Measurements from ENCODE around the gene TMEM134. TPM values are rescaled to one million over a fixed set of nuclear protein-coding genes. Genes with fewer than 3 reads are reported as not detected.

The TMEM134 gene
- total and polyA plus RNA-seq, 9 of the 15 experiments (the other 6 are each of a cell fraction or from before 2014, with no cell fraction given): 0.63 to 48.4 (median 10.7) TPM

DNA sequence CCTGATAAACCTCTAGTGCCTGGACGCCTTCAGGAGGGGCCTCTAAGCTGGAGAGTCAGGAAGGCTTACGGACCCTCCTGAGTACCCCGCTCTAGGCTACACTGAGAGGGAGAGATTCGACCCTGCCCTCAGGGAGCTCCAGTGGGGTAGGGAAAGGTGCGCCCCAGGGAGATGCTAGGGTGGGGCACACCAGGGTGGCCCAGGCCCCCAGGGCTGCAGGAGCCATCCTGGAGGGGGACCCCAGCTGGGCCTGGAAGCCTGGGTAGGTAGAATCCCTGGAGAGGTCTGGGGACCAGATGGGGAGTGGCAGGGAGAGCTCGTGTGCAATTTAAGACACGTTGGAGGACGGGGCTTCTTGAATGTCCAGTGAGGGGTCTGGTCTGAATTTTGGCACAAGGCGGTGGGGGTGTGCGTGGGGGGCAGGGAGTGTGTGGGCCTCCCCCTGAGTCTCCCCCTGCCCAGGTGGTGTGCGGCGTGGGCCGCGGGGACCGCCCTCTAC lies 48.9 kb downstream of the TMEM134 start:
- FAIRE-seq (peak; percentile 11), DNase-seq (ENCODE audit: extremely low read depth in 1 of 4, low spot score in 3 of 4) (peak in 1 of 4 experiments; percentile 33), ATAC-seq (no peak; the same call in 2 of the 3 replicates)
- Histone ChIP-seq H3K4me1 (replicated peaks in 1 of 2; ENCODE audit: control insufficient read depth in 2 of 2, insufficient read depth in 2 of 2, low read length in 2 of 2) (peaks cover 6 to 72% of the 10 kb centered on the region in 2 experiments), H3K4me2 (ENCODE audit: insufficient read depth, low read length) (peak overlapping the region; percentile 84), H4K20me1 (replicated peaks; ENCODE audit: control insufficient read depth, insufficient read depth, low read length) (no peaks in the 10 kb centered on the region), H3K9ac (ENCODE audit: insufficient read depth in 1 of 2, low read depth in 2 of 2, low read length in 2 of 2) (peak overlapping the region; percentile 73 to 96), H3K4me3 (peak overlapping the region; percentile 62), H3K27ac (ENCODE audit: extremely low read depth, low read depth, low read length) (peak overlapping the region; percentile 94), H3K79me2 (ENCODE audit: control insufficient read depth, insufficient read depth, low read length) (peaks cover 8% of the 10 kb centered on the region; the same call in 1 of the 3 replicates), H2AFZ (ENCODE audit: low read depth, low read length) (peak overlapping the region; percentile 78), H3K36me3 (ENCODE audit: control insufficient read depth, insufficient read depth, low read length) (no peaks in the 10 kb centered on the region), H3K27me3 (ENCODE audit: control insufficient read depth in 2 of 2, insufficient read depth in 2 of 2, low read length in 2 of 2) (no peaks in the 10 kb centered on the region), H3K9me3 (replicated peaks; ENCODE audit: control insufficient read depth, insufficient read depth, low read depth, low read length) (no peaks in the 10 kb centered on the region), H3K9me1 (ENCODE audit: control insufficient read depth, insufficient read depth, low read length) (no peaks in the 10 kb centered on the region)
- TF ChIP-seq KDM5B (IDR thresholded peaks at IDR 0.05; ENCODE audit: insufficient replicate concordance, low read depth, low read length) (peak; percentile 15), POLR2AphosphoS5 (IDR thresholded peaks at IDR 0.05; ENCODE audit: control insufficient read depth, insufficient read depth, low read depth, low read length) (0 out of 2 replicates have a peak, but pooled peaks have one; percentile 6), ZBTB7A (IDR thresholded peaks at IDR 0.05; ENCODE audit: borderline replicate concordance, control insufficient read depth, low read depth, low read length) (peak; percentile 51; the same call in 1 of the 2 replicates), DPF2 (IDR thresholded peaks at IDR 0.05) (peak; percentile 21; the same call in 1 of the 2 replicates), SRSF7 (optimal IDR thresholded peaks at IDR 0.05; ENCODE audit: low read depth, low read length) (no peak), CHCHD3 (CRISPR knock-in tag; IDR thresholded peaks at IDR 0.05) (no peak), EGR1 (conservative IDR thresholded peaks at IDR 0.05) (peak; percentile 69)
- TF ChIP-seq, protein P1, sequence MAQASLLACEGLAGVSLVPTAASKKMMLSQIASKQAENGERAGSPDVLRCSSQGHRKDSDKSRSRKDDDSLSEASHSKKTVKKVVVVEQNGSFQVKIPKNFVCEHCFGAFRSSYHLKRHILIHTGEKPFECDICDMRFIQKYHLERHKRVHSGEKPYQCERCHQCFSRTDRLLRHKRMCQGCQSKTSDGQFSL (CRISPR knock-in tag; IDR thresholded peaks at IDR 0.05): peak; percentile 74; the same call in 1 of the 2 replicates
- TF ChIP-seq, protein P1 (tag; IDR thresholded peaks at IDR 0.05): no peak
- in situ Hi-C loops (cut with MboI) (no loop called here), intact Hi-C loops (cut with micrococcal nuclease) (loop anchor here (5.0 kb wide), 1 partner anchor 47 kb away; the partner anchor contains the start of gene TMEM134)
- ChIA-PET POLR2A (interaction anchor here (0.6 to 2.1 kb wide), 8 partner anchors 8 to 782 kb away, joined by 3 to 10 read pairs (median 4); partner anchors contain the start of genes PPP1CA, PTPRCAP and RPS6KB2), CTCF (ENCODE audit: low intra/inter-chr PET ratio) (no interaction called here)
- BruUV-seq (replicated peaks): no TSS peak
- 36% methylated on average over 14 of the region's 15 CpGs for WGBS (ENCODE audit: insufficient coverage, low coverage, missing lambda C conversion rate)

All from K562 (cell line).